ENCODE measurements around the gene TPBGL.

The TPBGL gene

DNA sequence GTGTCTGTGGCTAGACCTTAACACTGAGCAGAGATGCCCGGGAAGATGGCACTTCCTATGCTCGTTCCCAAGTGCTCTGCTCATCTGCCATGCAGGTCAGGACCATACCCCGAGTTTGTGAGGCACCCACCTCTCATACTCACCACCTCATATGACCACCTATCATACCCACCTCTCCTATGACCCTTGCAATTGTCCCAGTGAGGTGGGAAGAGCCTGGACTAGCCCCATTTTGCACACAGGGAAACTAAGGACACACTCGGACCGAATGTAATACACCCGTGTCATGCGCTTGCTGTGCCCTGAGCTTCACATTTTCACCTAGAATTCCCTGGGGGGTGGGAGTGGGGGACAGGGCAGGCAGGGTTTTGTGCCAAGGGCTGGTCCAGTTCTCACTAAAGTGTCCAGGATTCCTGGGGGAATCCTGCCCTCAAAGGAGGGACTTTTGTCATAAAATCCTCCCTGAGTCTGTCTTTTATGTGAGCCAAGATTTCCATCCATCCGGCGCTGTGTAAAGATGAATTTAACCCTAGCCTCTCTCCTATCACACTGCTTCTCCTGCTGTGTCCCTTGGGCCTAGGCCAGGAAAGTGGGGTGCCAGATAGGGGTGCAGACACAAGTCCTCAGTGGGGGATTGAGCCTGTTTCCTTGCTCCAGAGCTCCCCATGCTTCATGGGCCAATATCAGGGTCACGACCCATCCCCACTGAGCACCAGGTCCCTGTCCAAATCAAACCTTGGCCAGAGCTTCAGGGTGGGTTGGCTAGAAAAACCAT lies 20.0 kb downstream of the TPBGL start:
- TF ChIP-seq TEAD4 (IDR thresholded peaks at IDR 0.05) (no peak), MAX (IDR thresholded peaks at IDR 0.05) (no peak), NFIC (IDR thresholded peaks at IDR 0.05) (no peak), CEBPB (IDR thresholded peaks at IDR 0.05) (no peak), YY1 (IDR thresholded peaks at IDR 0.05; ENCODE audit: low read depth) (no peak), RAD21 (IDR thresholded peaks at IDR 0.05; ENCODE audit: low read depth) (no peak), TAF1 (IDR thresholded peaks at IDR 0.05; ENCODE audit: low read depth) (no peak), EGR1 (IDR thresholded peaks at IDR 0.05) (no peak), FOXM1 (IDR thresholded peaks at IDR 0.05; ENCODE audit: borderline replicate concordance, low read depth) (no peak), USF1 (IDR thresholded peaks at IDR 0.05) (no peak), CREB1 (IDR thresholded peaks at IDR 0.05; ENCODE audit: low read depth) (no peak), ZBTB7A (IDR thresholded peaks at IDR 0.05; ENCODE audit: low read depth) (no peak), TCF12 (IDR thresholded peaks at IDR 0.05; ENCODE audit: low read depth) (no peak), REST (IDR thresholded peaks at IDR 0.05; ENCODE audit: low read depth) (no peak), EP300 (IDR thresholded peaks at IDR 0.05; ENCODE audit: borderline replicate concordance) (no peak)

DNA sequence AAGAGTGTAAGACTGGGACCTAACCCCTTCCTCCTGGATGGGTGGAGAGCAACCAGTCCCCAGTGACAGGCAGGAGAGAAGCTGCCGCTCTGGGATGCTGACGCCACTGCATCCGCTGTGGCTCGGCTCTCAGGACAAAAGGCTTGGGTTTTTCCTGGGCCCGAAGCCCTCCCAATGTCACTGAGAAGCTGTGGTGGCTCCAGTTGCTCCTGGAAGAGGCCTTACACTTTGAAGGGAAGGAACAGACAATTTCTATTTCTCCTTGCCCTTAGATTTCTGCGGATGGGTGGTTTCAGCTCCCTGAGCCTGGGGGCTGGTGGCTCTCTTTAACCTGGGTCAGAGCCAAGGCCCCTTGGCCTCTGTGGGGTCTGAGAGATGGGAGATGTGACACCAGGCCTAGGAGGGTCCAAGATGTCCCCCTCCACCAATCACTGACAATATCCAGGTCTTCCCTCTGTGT lies 21.4 kb downstream of the TPBGL start:
- TF ChIP-seq EGR1 (IDR thresholded peaks at IDR 0.05) (no peak), TEAD4 (IDR thresholded peaks at IDR 0.05) (no peak), CREB1 (IDR thresholded peaks at IDR 0.05; ENCODE audit: low read depth) (no peak), TCF12 (IDR thresholded peaks at IDR 0.05; ENCODE audit: low read depth) (no peak), REST (IDR thresholded peaks at IDR 0.05; ENCODE audit: low read depth) (no peak), NFIC (IDR thresholded peaks at IDR 0.05) (no peak), TAF1 (IDR thresholded peaks at IDR 0.05; ENCODE audit: low read depth) (no peak), ZBTB7A (IDR thresholded peaks at IDR 0.05; ENCODE audit: low read depth) (no peak), YY1 (IDR thresholded peaks at IDR 0.05; ENCODE audit: low read depth) (no peak), USF1 (IDR thresholded peaks at IDR 0.05) (no peak), MAX (IDR thresholded peaks at IDR 0.05) (no peak), FOXM1 (IDR thresholded peaks at IDR 0.05; ENCODE audit: borderline replicate concordance, low read depth) (no peak), RAD21 (IDR thresholded peaks at IDR 0.05; ENCODE audit: low read depth) (no peak), CEBPB (IDR thresholded peaks at IDR 0.05) (no peak), EP300 (IDR thresholded peaks at IDR 0.05; ENCODE audit: borderline replicate concordance) (no peak)

- no peak for TF ChIP-seq USF1 (IDR thresholded peaks at IDR 0.05)
- TF ChIP-seq MAX (IDR thresholded peaks at IDR 0.05), result no peak
- TF ChIP-seq FOXM1 (IDR thresholded peaks at IDR 0.05; ENCODE audit: borderline replicate concordance, low read depth), result no peak
- TF ChIP-seq REST (IDR thresholded peaks at IDR 0.05; ENCODE audit: low read depth), result no peak
- no peak for TF ChIP-seq TAF1 (IDR thresholded peaks at IDR 0.05; ENCODE audit: low read depth)
- no peak for TF ChIP-seq EGR1 (IDR thresholded peaks at IDR 0.05)
- TF ChIP-seq NFIC (IDR thresholded peaks at IDR 0.05), result no peak
- TF ChIP-seq RAD21 (IDR thresholded peaks at IDR 0.05; ENCODE audit: low read depth), result no peak
- no peak for TF ChIP-seq TEAD4 (IDR thresholded peaks at IDR 0.05)
- no peak for TF ChIP-seq CEBPB (IDR thresholded peaks at IDR 0.05)
- TF ChIP-seq TCF12 (IDR thresholded peaks at IDR 0.05; ENCODE audit: low read depth), result no peak
- TF ChIP-seq YY1 (IDR thresholded peaks at IDR 0.05; ENCODE audit: low read depth), result no peak
- no peak for TF ChIP-seq CREB1 (IDR thresholded peaks at IDR 0.05; ENCODE audit: low read depth)
- no peak for TF ChIP-seq EP300 (IDR thresholded peaks at IDR 0.05; ENCODE audit: borderline replicate concordance)
These were observed 21.9 kb downstream of the TPBGL start for GRCh38 chr11:75262436-75262835.

Measured in Ishikawa (cell line).